GM23248 (cell line): ENCODE results near the gene OR5C1. TPM values are rescaled to one million over a fixed set of nuclear protein-coding genes. Genes with fewer than 3 reads are reported as not detected.

Experiments used
- DNase-seq: peaks from one replicate; pipeline ENCODE4 v3.0.0-alpha.2; 2015
- H2AFZ ChIP-seq: fragments of 200-600 bp; sonication (generic); 2 replicates; pipeline ENCODE4 v1.6.1; 2016; ENCODE audit warnings: antibody characterized with exemption
- H3F3A ChIP-seq: fragments of 200-600 bp; sonication (generic); 2 replicates; pipeline ENCODE4 v1.6.1; 2016; ENCODE audit warnings: mild to moderate bottlenecking, antibody characterized with exemption, mixed run types; ENCODE audit not compliant: insufficient read depth
- H3K27ac ChIP-seq: fragments of 200-600 bp; sonication (generic); 2 replicates; pipeline ENCODE4 v1.5.1; 2016; ENCODE audit warnings: mild to moderate bottlenecking
- H3K27me3 ChIP-seq: fragments of 200-600 bp; sonication (generic); replicated peaks from 2 replicates; pipeline ENCODE4 v1.6.1; 2016; ENCODE audit warnings: mild to moderate bottlenecking; ENCODE audit not compliant: insufficient read depth
- H3K36me3 ChIP-seq: fragments of 200-600 bp; sonication (generic); 2 replicates; pipeline ENCODE4 v1.6.1; 2016; ENCODE audit warnings: low read depth, mild to moderate bottlenecking
- H3K4me1 ChIP-seq: fragments of 200-600 bp; sonication (generic); 2 replicates; pipeline ENCODE4 v1.6.1; 2016; ENCODE audit warnings: mild to moderate bottlenecking; ENCODE audit not compliant: insufficient read depth
- H3K4me2 ChIP-seq: fragments of 200-600 bp; sonication (generic); one replicate; pipeline ENCODE4 v1.6.1; 2016; ENCODE audit warnings: mild to moderate bottlenecking; ENCODE audit not compliant: unreplicated experiment
- H3K4me3 ChIP-seq: fragments of 200-600 bp; sonication (generic); 2 replicates; pipeline ENCODE4 v1.5.1; 2016; ENCODE audit warnings: mild to moderate bottlenecking
- H3K79me2 ChIP-seq: fragments of 200-600 bp; sonication (generic); 2 replicates; pipeline ENCODE4 v1.6.1; 2016; ENCODE audit warnings: mild to moderate bottlenecking; ENCODE audit not compliant: insufficient read depth
- H3K9ac ChIP-seq: fragments of 200-600 bp; sonication (generic); 2 replicates; pipeline ENCODE4 v1.6.1; 2016; ENCODE audit warnings: mild to moderate bottlenecking
- H3K9me2 ChIP-seq: fragments of 200-600 bp; sonication (generic); 2 replicates; pipeline ENCODE4 v1.6.1; 2016; ENCODE audit warnings: mixed run types, mild to moderate bottlenecking, moderate library complexity; ENCODE audit not compliant: insufficient read depth
- H3K9me3 ChIP-seq: fragments of 200-600 bp; sonication (generic); one replicate; pipeline ENCODE4 v1.6.1; 2017; ENCODE audit warnings: low read depth
- H4K20me1 ChIP-seq: fragments of 200-600 bp; sonication (generic); 2 replicates; pipeline ENCODE4 v1.6.0; 2016; ENCODE audit not compliant: insufficient read depth
- EZH2 ChIP-seq: fragments of 200-600 bp; sonication (generic); IDR thresholded peaks from 2 replicates; pipeline ENCODE4 v1.6.1; 2018; ENCODE audit warnings: antibody characterized with exemption, mild to moderate bottlenecking; ENCODE audit not compliant: insufficient read depth, poor library complexity, severe bottlenecking
- EZH2phosphoT487 ChIP-seq: fragments of 200-600 bp; sonication (generic); IDR thresholded peaks from 2 replicates; pipeline ENCODE4 v1.6.1; 2018; ENCODE audit warnings: antibody characterized with exemption, moderate library complexity, mild to moderate bottlenecking, low read depth; ENCODE audit not compliant: insufficient read depth
- WGBS, 2 experiments: methylation state at CpG; one replicate each; pipeline ENCODE4 v1.1.6; 2015 to 2017; ENCODE audit warnings: low lambda C conversion rate in 2 of 2, low coverage in 1 of 2; ENCODE audit errors: missing lambda C conversion rate in 2 of 2; 5-methylcytosine and 5-hydroxymethylcytosine counted together
- in situ Hi-C: fragments of 300-500 bp; cut with MboI; formaldehyde crosslinking; loops from 2 replicates; pipeline ENCODE4 v1.15.0; 2020
- polyA plus RNA-seq: library from polyadenylated mRNA; unstranded; fragments of >200 nt; fragmentation: Nextera tagmentation; extraction: Ambion mirVana; gene quantifications from 2 replicates; pipeline ENCODE4 v1.2.1, GENCODE V29; 2016
- total RNA-seq: library from RNA; depleted of rRNA; stranded (reverse); fragments of >200 nt; shearing (Covaris generic); gene quantifications from 2 replicates; pipeline ENCODE4 v1.2.3, GENCODE V29; 2014

Gene OR5C1
- total and polyA plus RNA-seq, 2 experiments from 2014 or later, result not detected

DNA sequence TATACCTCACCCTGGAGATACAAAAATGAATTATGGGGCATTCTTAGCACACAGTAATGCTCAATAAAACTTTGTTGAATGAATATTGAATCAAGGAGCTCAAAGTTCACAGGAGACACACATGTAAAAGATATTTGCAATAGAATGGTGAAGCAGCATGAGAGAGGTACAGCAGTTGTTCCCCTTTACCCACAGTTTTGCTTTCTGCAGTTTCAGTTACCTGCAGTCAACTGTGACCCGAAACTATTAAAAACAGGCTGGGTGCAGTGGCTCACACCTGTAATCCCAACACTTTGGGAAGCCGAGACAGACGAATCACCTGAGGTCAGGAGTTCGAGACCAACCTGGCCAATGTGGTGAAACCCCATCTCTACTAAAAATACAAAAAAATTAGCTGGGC, 2.4 kb upstream of the OR5C1 start:
- H3K4me1 ChIP-seq, result peaks cover 8% of the 10 kb centered on the region; the same call in 1 of the 2 replicates
- H3K79me2 ChIP-seq, result no peaks in the 10 kb centered on the region
- no peak overlapping the region for H3K4me3 ChIP-seq
- no peaks in the 10 kb centered on the region for H3K27me3 ChIP-seq
- no peak overlapping the region for H3K4me2 ChIP-seq
- no peaks in the 10 kb centered on the region for H3F3A ChIP-seq
- no peaks in the 10 kb centered on the region for H3K9me3 ChIP-seq
- TF ChIP-seq EZH2phosphoT487 (no peak), EZH2 (no peak)
- H3K27ac ChIP-seq, result no peak overlapping the region
- H2AFZ ChIP-seq, result no peak overlapping the region
- H4K20me1 ChIP-seq, result no peaks in the 10 kb centered on the region
- no peak for DNase-seq
- H3K36me3 ChIP-seq, result no peaks in the 10 kb centered on the region
- no peak overlapping the region for H3K9ac ChIP-seq
- 77 to 80% methylated on average over 4 of the region's 4 CpGs for WGBS, 2 experiments
- H3K9me2 ChIP-seq, result no peaks in the 10 kb centered on the region
- in situ Hi-C loops, result no loop called here

- H3K36me3 ChIP-seq, result no peaks in the 10 kb centered on the region
These were observed 718 bp downstream of the OR5C1 start for GRCh38 chr9:122789256-122790046.

DNA sequence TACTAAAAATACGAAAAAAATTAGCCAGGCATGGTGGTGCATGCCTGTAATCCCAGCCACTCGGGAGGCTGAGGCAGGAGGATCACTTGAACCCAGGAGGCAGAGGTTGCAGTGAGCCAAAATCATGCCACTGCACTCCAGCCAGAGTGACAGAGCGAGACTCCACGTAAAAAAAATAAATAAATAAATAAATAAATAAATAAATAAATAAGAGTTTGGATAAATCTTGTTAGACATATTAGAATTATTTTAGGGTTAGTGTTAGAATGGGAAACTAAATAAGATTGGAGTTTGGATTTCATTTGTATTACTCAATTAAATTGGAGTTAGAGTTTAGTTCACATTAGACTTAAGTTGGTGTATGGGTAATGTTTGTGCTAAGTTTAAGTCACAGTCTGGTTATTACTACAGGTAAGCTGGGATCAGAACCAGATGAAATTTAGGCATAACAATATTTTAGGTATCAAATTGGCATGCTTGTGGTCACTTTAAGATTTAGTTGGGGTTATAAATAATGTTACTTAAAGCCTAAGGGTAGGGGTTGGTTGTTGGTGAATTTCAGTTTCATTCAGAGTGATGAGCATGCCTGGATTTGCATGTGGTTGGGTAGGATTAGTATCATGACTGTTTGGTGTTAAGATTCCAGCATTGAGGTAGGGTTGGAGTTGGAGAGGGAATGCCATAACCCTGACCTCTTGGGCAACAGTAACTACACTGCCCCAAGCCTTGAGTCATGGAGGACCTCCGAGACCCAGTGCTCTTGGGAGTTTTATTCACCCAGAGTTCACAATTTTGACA, 3.3 kb downstream of the OR5C1 start:
- no peaks in the 10 kb centered on the region for H3K36me3 ChIP-seq
- H3K27ac ChIP-seq, result no peak overlapping the region
- no peaks in the 10 kb centered on the region for H3K9me3 ChIP-seq
- H3K9me2 ChIP-seq, result no peaks in the 10 kb centered on the region
- no peak overlapping the region for H3K4me2 ChIP-seq
- 74 to 75% methylated on average over 5 of the region's 5 CpGs for WGBS, 2 experiments
- H3K4me3 ChIP-seq, result no peak overlapping the region
- no peaks in the 10 kb centered on the region for H3F3A ChIP-seq
- H3K27me3 ChIP-seq, result no peaks in the 10 kb centered on the region
- DNase-seq, result no peak
- H2AFZ ChIP-seq, result no peak overlapping the region
- no peaks in the 10 kb centered on the region for H3K4me1 ChIP-seq
- in situ Hi-C loops, result loop anchor here (10.0 kb wide), 1 partner anchor 297 kb away; no protein-coding TSS in a partner anchor
- no peaks in the 10 kb centered on the region for H3K79me2 ChIP-seq
- H4K20me1 ChIP-seq, result no peaks in the 10 kb centered on the region
- TF ChIP-seq EZH2 (no peak), EZH2phosphoT487 (no peak)
- no peak overlapping the region for H3K9ac ChIP-seq

More at GRCh38 chr9:122789256-122790046, 718 bp downstream of the OR5C1 start:
- no peaks in the 10 kb centered on the region for H3K27me3 ChIP-seq
- no peak overlapping the region for H3K9ac ChIP-seq
- DNase-seq, result no peak
- no peak overlapping the region for H3K27ac ChIP-seq
- in situ Hi-C loops, result loop anchor here (10.0 kb wide), 1 partner anchor 295 kb away; no protein-coding TSS in a partner anchor
- H3K9me3 ChIP-seq, result no peaks in the 10 kb centered on the region
- TF ChIP-seq EZH2phosphoT487, result no peak
- TF ChIP-seq EZH2, result no peak
- no peaks in the 10 kb centered on the region for H3K9me2 ChIP-seq
- WGBS, 2 experiments, result 86 to 87% methylated on average over 28 of the region's 28 CpGs
- H2AFZ ChIP-seq, result no peak overlapping the region
- H3K4me1 ChIP-seq, result peaks cover 8% of the 10 kb centered on the region; the same call in 1 of the 2 replicates
- H3F3A ChIP-seq, result no peaks in the 10 kb centered on the region
- H3K79me2 ChIP-seq, result no peaks in the 10 kb centered on the region
- H4K20me1 ChIP-seq, result no peaks in the 10 kb centered on the region
- no peak overlapping the region for H3K4me3 ChIP-seq
- H3K4me2 ChIP-seq, result no peak overlapping the region

DNA sequence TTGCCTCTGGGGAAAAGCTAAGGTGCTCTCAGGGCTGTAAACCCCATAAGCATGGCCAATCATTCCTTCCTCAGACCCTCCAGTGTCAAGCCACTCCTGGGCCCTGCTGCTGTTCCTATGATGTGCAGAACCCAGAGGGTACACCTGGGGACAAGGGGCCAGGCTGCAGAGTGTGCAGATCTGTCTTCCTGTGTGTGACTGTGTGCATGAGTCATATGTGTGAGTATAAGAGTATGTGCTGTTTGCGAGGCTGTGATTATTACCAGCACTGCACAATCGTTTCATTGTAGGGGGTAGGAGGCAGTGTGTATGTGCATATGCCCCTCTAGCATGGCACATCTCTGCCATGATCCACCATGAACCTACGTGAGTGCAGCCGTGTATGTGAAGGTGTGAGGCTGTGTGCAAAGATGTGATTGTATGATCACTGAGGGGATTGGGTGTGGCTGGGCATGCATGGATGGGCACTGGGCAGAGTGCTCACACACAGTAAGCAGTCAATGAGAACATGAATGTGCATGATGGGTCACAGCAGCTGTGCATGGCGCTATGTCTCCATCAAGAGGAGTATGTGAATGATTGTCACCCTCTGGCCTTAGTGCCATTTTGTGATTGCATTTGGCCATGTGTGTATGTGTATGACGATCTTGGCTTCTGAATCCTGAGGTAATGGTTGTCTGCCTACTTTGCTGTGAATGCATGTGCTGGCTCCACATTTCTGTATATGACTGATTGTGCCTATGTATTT, 8.8 kb downstream of the OR5C1 start:
- H3F3A ChIP-seq, result no peaks in the 10 kb centered on the region

More for the DNA sequence above, 8.8 kb downstream of the OR5C1 start:
- H3K9me3 ChIP-seq, result no peaks in the 10 kb centered on the region
- H3K4me3 ChIP-seq, result no peak overlapping the region
- no peaks in the 10 kb centered on the region for H3K9me2 ChIP-seq
- H3K9ac ChIP-seq, result no peak overlapping the region
- TF ChIP-seq EZH2phosphoT487 (no peak), EZH2 (no peak)
- H2AFZ ChIP-seq, result no peak overlapping the region
- no peak overlapping the region for H3K27ac ChIP-seq
- in situ Hi-C loops, result loop anchor here (10.0 kb wide), 1 partner anchor 303 kb away; no protein-coding TSS in a partner anchor
- WGBS, 2 experiments, result 59 to 64% methylated on average over 6 of the region's 6 CpGs
- DNase-seq, result peak; percentile 38
- H4K20me1 ChIP-seq, result no peaks in the 10 kb centered on the region
- H3K4me1 ChIP-seq, result no peaks in the 10 kb centered on the region
- H3K79me2 ChIP-seq, result no peaks in the 10 kb centered on the region
- H3K4me2 ChIP-seq, result no peak overlapping the region
- no peaks in the 10 kb centered on the region for H3K36me3 ChIP-seq
- H3K27me3 ChIP-seq, result no peaks in the 10 kb centered on the region
